Activated CD8-positive, alpha-beta T cell treated with anti-CD3 and anti-CD28 coated beads for 36 hours (primary cell): ENCODE data around the gene PTPN4. TPM values are rescaled to one million over a fixed set of nuclear protein-coding genes. Genes with fewer than 3 reads are reported as not detected.
"Not testable (repeated sequence)": the region's sequence is repeated elsewhere in the genome, so short reads cannot be mapped to it uniquely, and the experiment has no call there.

Experiments used
- ATAC-seq: fragments of 200-7000 bp; cut with Tn5 transposase; one replicate; pipeline ENCODE4 v1.10.0; 2021; ENCODE audit warnings: mild to moderate bottlenecking, moderate library complexity
- CTCF ChIA-PET: fragments of 350-600 bp; sonication (Branson Sonifier 250); formaldehyde crosslinking; loops from one replicate; lab custom pipeline; 2021; ENCODE audit warnings: antibody characterized with exemption; lab: Charles Lee
- POLR2A ChIA-PET: fragments of 350-600 bp; sonication (Branson Sonifier 250); formaldehyde crosslinking; loops from one replicate; lab custom pipeline; 2021; ENCODE audit warnings: antibody characterized with exemption; lab: Charles Lee
- DNase-seq: peaks from one replicate; pipeline ENCODE4 v3.0.0-alpha.2; 2020
- H3K27ac Mint-ChIP-seq: one replicate; pipeline ENCODE4 v1.8.0; 2021; ENCODE audit warnings: mild to moderate bottlenecking, mixed read lengths
- H3K27me3 Mint-ChIP-seq: one replicate; pipeline ENCODE4 v1.8.0; 2021; ENCODE audit warnings: mixed read lengths
- H3K36me3 Mint-ChIP-seq: one replicate; pipeline ENCODE4 v1.8.0; 2021; ENCODE audit warnings: low read depth, mixed read lengths
- H3K4me1 Mint-ChIP-seq: one replicate; pipeline ENCODE4 v1.8.0; 2021; ENCODE audit warnings: low read depth, mixed read lengths
- H3K4me3 Mint-ChIP-seq: one replicate; pipeline ENCODE4 v1.8.0; 2021; ENCODE audit warnings: mild to moderate bottlenecking, moderate library complexity, mixed read lengths
- H3K9me3 Mint-ChIP-seq: one replicate; pipeline ENCODE4 v1.8.0; 2021; ENCODE audit warnings: mixed read lengths
- intact Hi-C: fragments of 100-400 bp; cut with micrococcal nuclease; formaldehyde crosslinking; loops from one replicate; pipeline ENCODE4 v1.10.0; 2022
- total RNA-seq, 2 experiments: library from RNA; stranded (reverse); gene quantifications; one replicate each; pipeline ENCODE4 v1.2.3, GENCODE V29; 2021
- TF ChIP-seq, protein P1 (sequence below): fragments of 200-600 bp; IDR thresholded peaks from one replicate; pipeline ENCODE4 v1.8.0; 2022; ENCODE audit warnings: antibody characterized with exemption, mild to moderate bottlenecking

Gene PTPN4
- total RNA-seq, 2 experiments from 2014 or later: 34.4 to 40.2 TPM

DNA sequence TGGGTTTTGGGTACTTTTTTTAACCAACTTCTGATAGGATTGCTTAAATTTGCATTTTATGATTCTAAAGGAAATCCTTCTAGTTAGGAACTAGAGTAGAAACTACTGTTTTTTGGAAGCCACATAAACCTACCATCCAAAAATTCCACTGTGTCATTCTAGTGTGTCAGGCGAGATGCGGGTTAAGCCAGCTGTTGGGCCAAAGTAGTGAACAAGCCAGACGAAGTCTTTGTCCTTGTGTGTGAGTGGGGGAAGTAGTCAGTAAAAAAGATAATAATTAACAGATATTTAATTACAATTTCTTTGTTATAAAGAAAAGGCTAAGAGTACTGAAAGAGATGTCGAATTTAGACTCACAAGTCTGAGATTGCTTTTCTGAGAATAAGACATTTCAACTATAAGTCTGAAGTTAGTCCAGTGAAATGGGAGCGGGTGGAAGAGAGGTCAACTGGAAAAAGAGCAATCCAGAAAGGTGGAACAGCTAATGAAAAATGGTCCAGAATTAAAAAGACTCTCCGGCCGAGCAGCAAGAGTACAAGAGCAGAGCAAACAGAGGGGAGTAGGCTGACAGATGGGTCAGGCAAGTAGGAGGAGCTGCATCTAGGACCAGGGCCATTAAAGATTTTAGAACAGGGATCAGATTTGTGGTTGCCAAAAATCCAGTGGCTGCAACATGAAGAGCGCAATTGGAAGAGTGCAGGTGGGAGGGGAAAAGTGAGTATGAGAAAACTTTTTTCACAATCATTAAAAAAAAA, 254.7 kb downstream of the PTPN4 start:
- Mint-ChIP-seq H3K4me1 (peaks cover 14% of the 10 kb centered on the region), H3K27me3 (no peaks in the 10 kb centered on the region), H3K36me3 (no peaks in the 10 kb centered on the region), H3K27ac (no peak overlapping the region), H3K4me3 (peak overlapping the region; percentile 70), H3K9me3 (no peaks in the 10 kb centered on the region)
- intact Hi-C loops: loop anchor here (5.0 kb wide), 1 partner anchor 163 kb away; no protein-coding TSS in a partner anchor
- ATAC-seq (no peak), DNase-seq (no peak)
- CTCF ChIA-PET: interaction anchor here (0.9 kb wide), 1 partner anchor 261 kb away, joined by 3 read pairs; no protein-coding TSS in a partner anchor
- POLR2A ChIA-PET: no interaction called here
- TF ChIP-seq, protein P1, sequence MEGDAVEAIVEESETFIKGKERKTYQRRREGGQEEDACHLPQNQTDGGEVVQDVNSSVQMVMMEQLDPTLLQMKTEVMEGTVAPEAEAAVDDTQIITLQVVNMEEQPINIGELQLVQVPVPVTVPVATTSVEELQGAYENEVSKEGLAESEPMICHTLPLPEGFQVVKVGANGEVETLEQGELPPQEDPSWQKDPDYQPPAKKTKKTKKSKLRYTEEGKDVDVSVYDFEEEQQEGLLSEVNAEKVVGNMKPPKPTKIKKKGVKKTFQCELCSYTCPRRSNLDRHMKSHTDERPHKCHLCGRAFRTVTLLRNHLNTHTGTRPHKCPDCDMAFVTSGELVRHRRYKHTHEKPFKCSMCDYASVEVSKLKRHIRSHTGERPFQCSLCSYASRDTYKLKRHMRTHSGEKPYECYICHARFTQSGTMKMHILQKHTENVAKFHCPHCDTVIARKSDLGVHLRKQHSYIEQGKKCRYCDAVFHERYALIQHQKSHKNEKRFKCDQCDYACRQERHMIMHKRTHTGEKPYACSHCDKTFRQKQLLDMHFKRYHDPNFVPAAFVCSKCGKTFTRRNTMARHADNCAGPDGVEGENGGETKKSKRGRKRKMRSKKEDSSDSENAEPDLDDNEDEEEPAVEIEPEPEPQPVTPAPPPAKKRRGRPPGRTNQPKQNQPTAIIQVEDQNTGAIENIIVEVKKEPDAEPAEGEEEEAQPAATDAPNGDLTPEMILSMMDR: no peak

DNA sequence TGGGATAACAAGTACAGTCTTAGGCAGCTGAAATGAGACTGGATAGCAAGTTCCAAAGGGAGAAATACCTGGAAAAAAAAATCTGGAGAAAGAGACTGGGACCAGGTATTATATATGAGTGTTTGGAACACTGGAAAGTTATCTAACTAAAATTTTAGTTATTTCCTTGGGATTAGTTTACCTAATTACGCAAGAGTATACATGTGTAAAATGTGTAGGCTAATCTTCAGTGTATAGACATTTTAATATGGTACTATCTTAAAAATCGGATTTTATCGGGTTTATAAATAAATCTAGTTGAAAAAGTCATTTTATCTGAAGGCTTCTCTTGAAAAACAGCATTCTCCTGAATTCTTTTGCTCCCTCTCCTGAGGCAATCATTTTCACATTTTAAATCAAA, 257.1 kb downstream of the PTPN4 start:
- intact Hi-C loops: no loop called here
- CTCF ChIA-PET: interaction anchor here (1.5 kb wide), 1 partner anchor 158 kb away, joined by 3 read pairs; no protein-coding TSS in a partner anchor
- TF ChIP-seq, protein P1: no peak
- Mint-ChIP-seq H3K27me3 (no peaks in the 10 kb centered on the region), H3K9me3 (no peaks in the 10 kb centered on the region), H3K36me3 (peaks cover 3% of the 10 kb centered on the region), H3K4me1 (peaks cover 14% of the 10 kb centered on the region), H3K4me3 (no peak overlapping the region), H3K27ac (no peak overlapping the region)
- POLR2A ChIA-PET: no interaction called here
- DNase-seq: no peak
- ATAC-seq: no peak

DNA sequence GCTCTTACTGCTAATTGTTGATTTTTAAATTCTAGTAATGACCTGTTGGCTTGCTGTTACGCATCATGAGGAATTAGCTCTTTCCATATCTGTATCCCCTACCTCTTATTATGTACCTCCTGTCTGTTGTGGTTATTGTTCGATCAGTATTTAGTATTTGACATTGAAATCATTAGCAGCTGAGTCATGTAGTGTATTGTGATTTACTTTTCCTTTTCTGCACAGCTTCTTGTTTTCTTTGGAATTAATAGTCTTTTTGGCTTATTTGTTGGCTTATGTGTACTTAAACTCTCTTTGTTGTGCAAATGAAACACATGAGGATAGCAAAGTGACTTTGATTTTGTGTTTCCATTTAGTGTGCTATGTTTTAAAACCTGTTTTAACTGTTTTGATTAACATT, 257.5 kb downstream of the PTPN4 start:
- POLR2A ChIA-PET: no interaction called here
- Mint-ChIP-seq H3K4me1 (peaks cover 12% of the 10 kb centered on the region), H3K27me3 (no peaks in the 10 kb centered on the region), H3K4me3 (no peak overlapping the region), H3K9me3 (no peaks in the 10 kb centered on the region), H3K36me3 (peaks cover 3% of the 10 kb centered on the region), H3K27ac (no peak overlapping the region)
- TF ChIP-seq, protein P1: no peak
- CTCF ChIA-PET: interaction anchor here (1.5 kb wide), 1 partner anchor 158 kb away, joined by 3 read pairs; no protein-coding TSS in a partner anchor
- DNase-seq (no peak), ATAC-seq (no peak)
- intact Hi-C loops: no loop called here

DNA sequence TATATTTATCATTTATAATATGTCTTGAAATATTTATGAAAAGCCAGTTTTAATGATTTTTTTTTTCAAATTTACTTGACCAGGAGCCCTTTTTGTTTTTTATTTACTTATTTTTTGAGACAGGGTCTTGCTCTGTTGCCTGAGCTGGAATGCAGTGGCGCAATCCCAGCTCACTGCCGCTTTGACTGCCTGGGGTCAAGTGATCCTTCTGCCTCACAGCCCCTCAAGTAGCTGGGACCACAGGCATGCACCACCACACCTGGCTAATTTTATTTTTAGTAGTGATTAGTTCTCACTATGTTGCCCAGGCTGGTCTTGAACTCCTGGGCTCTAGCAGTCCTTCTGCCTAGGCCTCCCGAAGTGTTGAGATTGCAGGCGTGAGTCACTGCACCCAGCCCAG, 258.8 kb downstream of the PTPN4 start:
- no peak overlapping the region for H3K4me3 Mint-ChIP-seq
- TF ChIP-seq, protein P1: no peak
- H3K4me1 Mint-ChIP-seq: peaks cover 9% of the 10 kb centered on the region
- ATAC-seq: no peak
- H3K27ac Mint-ChIP-seq: no peak overlapping the region
- ChIA-PET POLR2A (no interaction called here), CTCF (interaction anchor here (1.2 kb wide), 1 partner anchor 157 kb away, joined by 3 read pairs; no protein-coding TSS in a partner anchor)
- no peaks in the 10 kb centered on the region for H3K9me3 Mint-ChIP-seq
- no peak for DNase-seq
- H3K27me3 Mint-ChIP-seq: no peaks in the 10 kb centered on the region
- intact Hi-C loops: no loop called here
- H3K36me3 Mint-ChIP-seq: peaks cover 16% of the 10 kb centered on the region

DNA sequence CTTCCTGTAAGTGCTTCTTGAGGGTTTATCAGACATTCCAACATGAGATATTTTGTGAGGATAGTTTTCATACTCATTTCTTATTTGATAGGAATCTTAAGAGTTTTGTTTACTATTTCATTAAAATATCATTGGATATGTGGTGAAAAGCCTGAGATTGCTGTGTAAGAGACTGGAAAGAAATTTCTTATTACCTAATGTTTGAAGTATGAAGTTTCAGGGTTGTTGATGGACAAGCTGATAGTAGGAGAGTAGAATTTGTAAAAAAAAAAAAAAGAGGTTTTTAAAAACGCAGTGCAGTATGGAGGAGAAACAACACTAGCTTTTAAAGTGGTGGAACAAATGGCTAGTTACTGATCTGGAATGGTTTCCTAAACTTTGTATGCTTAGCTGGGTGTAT, 260.8 kb downstream of the PTPN4 start:
- DNase-seq: no peak
- CTCF ChIA-PET: interaction anchor here (1.1 kb wide), 1 partner anchor 293 kb away, joined by 3 read pairs; no protein-coding TSS in a partner anchor
- intact Hi-C loops: no loop called here
- Mint-ChIP-seq H3K36me3 (peaks cover 25% of the 10 kb centered on the region), H3K4me3 (no peak overlapping the region), H3K27me3 (no peaks in the 10 kb centered on the region), H3K9me3 (peaks cover 5% of the 10 kb centered on the region), H3K4me1 (peaks cover 2% of the 10 kb centered on the region), H3K27ac (no peak overlapping the region)
- TF ChIP-seq, protein P1: no peak
- ATAC-seq: no peak
- POLR2A ChIA-PET: no interaction called here

DNA sequence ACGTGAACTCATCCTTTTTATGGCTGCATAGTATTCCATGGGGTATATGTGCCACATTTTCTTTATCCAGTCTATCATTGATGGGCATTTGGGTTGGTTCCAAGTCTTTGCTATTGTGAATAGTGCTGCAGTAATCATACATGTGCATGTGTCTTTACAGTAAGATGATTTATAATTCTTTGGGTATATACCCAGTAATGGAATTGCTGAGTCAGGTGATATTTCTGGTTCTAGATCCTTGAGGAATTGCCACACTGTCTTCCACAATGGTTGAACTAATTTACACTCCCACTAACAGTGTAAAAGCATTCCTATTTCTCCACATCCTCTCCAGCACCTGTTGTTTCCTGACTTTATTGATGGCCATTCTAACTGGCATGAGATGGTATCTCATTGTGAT, 262.8 kb downstream of the PTPN4 start:
- ATAC-seq, H3K27ac Mint-ChIP-seq, H3K4me3 Mint-ChIP-seq, CTCF ChIA-PET, intact Hi-C loops, H3K27me3 Mint-ChIP-seq, POLR2A ChIA-PET, DNase-seq, H3K9me3 Mint-ChIP-seq, H3K4me1 Mint-ChIP-seq: not testable (repeated sequence)
- peaks cover 29% of the 10 kb centered on the region for H3K36me3 Mint-ChIP-seq
